Motor neuron (in vitro differentiated cells): ENCODE data around the gene TMEM270. TPM values are rescaled to one million over a fixed set of nuclear protein-coding genes. Genes with fewer than 3 reads are reported as not detected.
A peak's percentile ranks its signal among the peaks of the same experiment; 100 is the strongest.

Experiments used
- ATAC-seq, 8 experiments: fragments of 200-7000 bp; cut with Tn5 transposase; replicated peaks in 6 of 8; 2 replicates each; pipeline ENCODE4 v1.8.0; 2021; ENCODE audit warnings: mild to moderate bottlenecking in 8 of 8, moderate library complexity in 8 of 8
- H3K27ac ChIP-seq, 2 donors: fragments of 250-450 bp; sonication (Bioruptor Pico); 2 replicates each; pipeline ENCODE4 v1.9.0; 2021; ENCODE audit warnings: antibody characterized with exemption in 2 of 2, mild to moderate bottlenecking in 2 of 2, moderate library complexity in 1 of 2
- H3K4me1 ChIP-seq, 2 donors: fragments of 250-450 bp; sonication (Bioruptor Pico); replicated peaks in 1 of 2; 2 replicates each; pipeline ENCODE4 v1.6.1; 2021; ENCODE audit warnings: antibody characterized with exemption in 2 of 2, mild to moderate bottlenecking in 2 of 2, moderate library complexity in 1 of 2
- H3K4me3 ChIP-seq, 5 donors: fragments of 250-450 bp; sonication (Bioruptor Pico); 2 replicates each; pipeline ENCODE4 v1.9.0; 2021; ENCODE audit warnings: antibody characterized with exemption in 5 of 5, mild to moderate bottlenecking in 5 of 5, moderate library complexity in 4 of 5
- WGBS, 10 experiments: fragments of 450-650 bp; shearing (Covaris generic); methylation state at CpG; one replicate each; pipeline ENCODE4 v1.0.0; 2022; 5-methylcytosine and 5-hydroxymethylcytosine counted together
- in situ Hi-C, 9 experiments: fragments of 400-800 bp; cut with MboI; loops; one replicate each; pipeline ENCODE4 v1.15.0; 2021; ENCODE audit warnings: low sequenced_read_pairs in 9 of 9, low pct_unique_long_range_greater_than_20kb in 2 of 9; ENCODE audit not compliant: unreplicated experiment in 9 of 9
- total RNA-seq, 8 experiments: library from RNA; unstranded; fragments of 300-600 nt; gene quantifications; 2 replicates each; pipeline versions ENCODE4 v1.2.3 to v1.2.4, GENCODE V29; 2022

Gene TMEM270
- total RNA-seq, 8 experiments from 2014 or later = not detected

DNA sequence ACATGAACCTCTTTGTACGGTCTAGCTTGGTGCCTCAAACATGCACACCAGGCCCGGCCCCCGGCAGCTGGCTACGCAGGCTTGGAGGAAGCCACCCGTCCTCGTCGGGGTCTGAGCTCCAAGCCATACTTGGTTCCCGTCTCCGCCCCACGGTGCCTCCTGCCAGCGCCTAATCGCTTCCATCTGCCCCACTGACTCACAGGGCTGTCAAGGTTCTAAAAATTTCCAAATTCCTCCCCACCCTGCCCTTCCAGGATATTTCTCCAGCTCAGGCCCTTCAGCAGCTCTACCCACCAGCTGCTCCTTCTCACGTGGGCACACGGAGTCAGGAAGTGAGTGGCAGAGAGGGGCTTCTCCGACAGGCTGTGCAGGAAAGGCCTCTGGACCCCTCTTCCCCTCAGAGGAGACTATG is 38.8 kb downstream of the TMEM270 start:
- H3K27ac ChIP-seq = no peak overlapping the region
- no peak overlapping the region for H3K4me3 ChIP-seq
- 0 to 100% (median 85%) methylated on average over 3 to 11 of the region's 15 CpGs; no CpG with 5 or more reads in 5 of the 10 experiments for WGBS, 10 experiments
- peaks cover 3 to 5% of the 10 kb centered on the region in 2 donors for H3K4me1 ChIP-seq
- ATAC-seq = peak in 3 of 8 experiments; percentile 82 to 96 (median 89)
- in situ Hi-C loops = no loop called here

DNA sequence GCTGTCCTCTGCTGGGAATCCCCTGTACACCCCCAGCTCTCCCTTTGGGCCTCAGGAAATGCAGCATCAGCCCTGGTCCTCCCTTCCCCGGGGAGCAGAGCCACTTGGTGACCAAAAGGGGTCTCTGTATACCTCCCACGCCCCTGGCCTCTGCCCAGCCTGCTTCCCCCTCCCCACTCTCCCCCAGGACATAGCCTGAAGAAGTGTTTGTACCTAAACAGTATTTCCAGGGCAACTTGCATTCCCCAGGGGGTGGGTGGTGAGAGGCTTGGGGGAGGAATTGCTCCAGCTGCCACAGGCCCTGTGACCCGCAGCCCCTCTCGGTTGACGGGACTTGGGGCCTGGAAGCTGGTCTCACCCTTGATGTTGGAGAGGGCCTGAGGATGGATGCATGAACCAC is 39.3 kb downstream of the TMEM270 start:
- Histone ChIP-seq H3K4me1 (no peaks in the 10 kb centered on the region), H3K4me3 (no peak overlapping the region), H3K27ac (no peak overlapping the region)
- in situ Hi-C loops = no loop called here
- 29% methylated on average over 1 of the region's 5 CpGs; no CpG with 5 or more reads in 9 of the 10 experiments for WGBS, 10 experiments
- ATAC-seq = peak in 3 of 8 experiments; percentile 34 to 50 (median 38)

DNA sequence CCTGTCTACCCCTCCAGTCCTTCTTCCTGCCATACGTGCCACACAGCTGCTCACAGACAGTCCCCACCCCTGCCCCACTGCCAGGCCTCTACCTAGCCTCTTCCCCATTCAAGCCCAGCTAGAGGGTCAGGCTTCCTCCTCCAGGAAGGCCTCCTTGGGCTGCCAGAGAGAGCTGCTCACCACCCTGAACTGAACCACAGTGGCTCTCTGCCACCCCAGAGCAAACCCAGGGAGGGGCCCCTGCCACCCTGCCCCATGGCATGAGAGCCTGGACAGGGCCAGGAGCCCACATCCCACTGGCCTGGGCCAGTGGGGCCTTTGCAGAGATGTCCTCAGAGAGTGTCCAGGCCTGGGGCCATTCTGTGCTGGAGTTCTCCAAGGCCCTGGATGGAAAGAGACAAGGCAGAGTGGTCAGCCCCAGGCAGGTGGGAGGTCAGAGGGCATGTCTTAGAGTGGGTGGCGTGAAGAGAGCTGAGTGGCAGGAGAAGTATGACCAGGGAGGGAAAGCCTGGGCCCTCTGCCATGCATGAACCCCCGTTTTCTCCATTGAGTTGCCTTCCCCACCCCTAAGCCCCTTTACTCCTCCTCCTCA is 40.4 kb downstream of the TMEM270 start:
- ATAC-seq = no peak
- H3K27ac ChIP-seq = no peak overlapping the region
- H3K4me1 ChIP-seq = no peaks in the 10 kb centered on the region
- WGBS, 10 experiments = 71 to 100% (median 80%) methylated on average over 1 to 2 of the region's 3 CpGs; no CpG with 5 or more reads in 7 of the 10 experiments
- no peak overlapping the region for H3K4me3 ChIP-seq
- in situ Hi-C loops = no loop called here

DNA sequence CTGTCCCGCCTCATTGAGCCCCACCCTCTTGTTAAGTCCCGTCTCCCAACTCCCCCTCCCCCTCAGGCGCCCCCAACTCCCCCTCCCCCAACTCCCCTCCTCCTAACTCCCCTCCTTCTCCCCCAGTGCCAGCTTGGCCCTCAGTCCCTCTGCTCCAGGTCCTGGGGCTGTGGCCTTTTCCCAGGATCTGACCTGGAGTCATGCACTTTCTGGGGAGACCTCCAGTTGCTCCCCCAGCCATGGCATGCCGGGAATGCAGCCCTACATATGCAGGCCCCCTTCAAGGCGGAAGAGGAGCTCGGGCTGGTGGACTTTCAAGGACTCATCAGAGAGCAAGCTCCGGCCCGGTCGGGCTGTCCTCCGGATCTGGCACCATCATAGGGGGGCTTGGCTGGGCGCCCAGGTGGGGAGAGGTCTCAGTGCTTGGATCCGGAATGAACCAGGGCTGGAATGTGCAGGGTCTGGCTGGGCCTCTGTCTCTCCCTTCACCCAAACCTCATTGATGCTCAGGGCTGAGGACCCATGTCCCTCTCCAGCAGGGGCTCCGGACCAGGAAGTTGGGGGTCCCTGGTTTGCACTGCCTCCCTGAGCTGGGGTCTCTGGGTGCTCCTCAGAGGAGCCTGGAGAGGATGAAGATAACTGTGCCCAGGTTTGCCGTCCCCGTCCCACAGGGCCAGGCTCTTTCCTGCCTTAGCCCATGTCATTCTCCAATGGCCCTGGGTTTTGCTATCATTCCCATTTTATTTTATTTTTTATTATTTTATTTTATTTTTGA is 41.1 kb downstream of the TMEM270 start:
- WGBS, 10 experiments = 25 to 100% (median 100%) methylated on average over 1 to 2 of the region's 15 CpGs; no CpG with 5 or more reads in 5 of the 10 experiments
- Histone ChIP-seq H3K27ac (no peak overlapping the region), H3K4me3 (no peak overlapping the region), H3K4me1 (no peaks in the 10 kb centered on the region)
- in situ Hi-C loops = no loop called here
- ATAC-seq = no peak

DNA sequence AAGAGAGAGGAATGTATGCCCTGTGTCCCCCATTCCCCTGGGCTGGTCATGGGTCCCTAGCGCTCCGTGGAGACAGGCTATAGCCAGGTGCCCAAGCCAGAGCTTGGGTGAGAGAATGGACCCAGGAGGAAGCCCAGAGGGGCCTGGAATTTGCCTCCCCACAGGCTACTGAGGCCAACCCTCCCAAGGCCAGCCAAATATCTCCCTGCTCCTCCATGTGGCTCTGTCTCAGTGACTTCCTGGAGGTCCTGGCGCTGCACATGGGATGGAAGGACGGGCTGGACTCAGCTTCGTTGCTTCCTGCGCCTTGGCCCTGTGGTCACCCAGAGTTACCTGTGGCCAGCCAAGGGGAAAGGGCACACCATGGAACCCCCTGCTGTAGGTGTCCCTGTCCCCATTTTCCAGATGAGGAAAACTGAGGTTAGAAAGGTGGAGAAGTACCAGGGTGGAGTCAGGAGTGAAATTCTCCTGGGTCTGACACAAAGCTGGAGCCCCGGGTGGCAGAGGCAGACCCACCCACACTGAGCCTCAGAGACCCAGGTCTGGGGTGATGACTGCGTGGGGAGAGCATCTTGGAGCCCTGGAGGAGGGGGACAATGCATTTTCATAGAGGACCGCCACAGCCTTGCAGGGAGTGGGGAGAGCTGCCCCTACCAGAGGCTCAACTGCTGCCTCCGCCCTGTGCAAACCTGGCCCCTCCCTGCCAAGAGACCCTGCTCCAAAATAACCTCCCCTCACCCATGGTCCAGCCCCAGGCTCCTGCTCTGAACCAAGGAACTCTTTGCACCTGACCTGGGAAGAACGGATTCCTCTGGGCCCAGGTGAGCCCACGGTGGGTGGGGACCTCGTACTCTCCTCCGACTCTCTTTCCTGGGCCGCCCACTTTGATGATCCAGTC is 42.6 kb downstream of the TMEM270 start:
- Histone ChIP-seq H3K27ac (no peak overlapping the region), H3K4me3 (no peak overlapping the region), H3K4me1 (no peaks in the 10 kb centered on the region)
- in situ Hi-C loops = no loop called here
- no peak for ATAC-seq
- WGBS, 10 experiments = 77 to 100% (median 91%) methylated on average over 1 to 5 of the region's 15 CpGs; no CpG with 5 or more reads in 4 of the 10 experiments

DNA sequence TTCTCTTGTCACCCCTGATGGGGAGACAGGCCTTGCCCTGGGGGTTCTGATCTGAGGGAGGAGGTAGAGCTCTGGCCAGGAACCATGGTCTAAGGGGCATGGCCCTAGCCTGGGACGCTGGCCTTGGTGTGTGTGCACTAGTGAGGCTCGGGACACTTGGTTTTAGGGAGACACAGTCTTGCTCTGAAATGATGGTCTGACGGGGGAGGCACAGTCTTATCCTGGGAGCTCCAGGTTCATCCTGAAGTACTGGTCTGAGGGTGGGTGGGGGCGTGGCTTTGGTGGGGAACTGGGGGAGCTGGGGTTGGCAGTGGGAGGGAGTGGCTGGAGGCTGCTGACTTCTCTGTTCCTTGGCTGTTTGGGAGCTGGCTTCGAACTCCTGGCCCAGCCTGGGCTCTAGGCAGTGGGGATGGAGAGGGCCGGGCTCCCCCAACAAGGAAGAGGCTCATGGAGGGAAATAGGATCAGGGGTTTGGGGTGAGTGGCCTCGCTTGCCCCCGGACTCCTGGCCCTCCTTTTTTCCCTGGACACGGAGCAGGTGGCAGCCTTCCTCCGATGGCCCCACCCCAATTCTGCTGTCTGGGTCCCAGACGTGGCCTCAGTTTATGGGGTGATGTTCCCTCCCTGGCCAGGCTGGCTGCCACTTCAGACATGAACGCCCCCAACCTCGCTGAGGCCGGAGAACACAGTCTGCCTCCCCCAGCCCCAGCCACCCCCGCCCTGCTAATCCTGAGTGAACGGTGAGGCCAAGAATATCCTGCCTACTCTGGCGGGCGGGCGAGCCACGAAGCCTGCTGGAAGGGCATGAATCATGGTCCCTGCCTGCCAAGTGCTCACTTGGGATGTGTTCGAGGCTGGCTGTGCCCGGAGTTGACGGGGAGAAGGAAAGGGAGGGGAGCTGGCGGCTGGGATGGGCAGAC is 43.5 kb downstream of the TMEM270 start:
- WGBS, 10 experiments = 20 to 83% methylated on average over 1 to 4 of the region's 24 CpGs; no CpG with 5 or more reads in 8 of the 10 experiments
- peak in 2 of 8 experiments; percentile 59 to 61 for ATAC-seq
- in situ Hi-C loops = no loop called here

DNA sequence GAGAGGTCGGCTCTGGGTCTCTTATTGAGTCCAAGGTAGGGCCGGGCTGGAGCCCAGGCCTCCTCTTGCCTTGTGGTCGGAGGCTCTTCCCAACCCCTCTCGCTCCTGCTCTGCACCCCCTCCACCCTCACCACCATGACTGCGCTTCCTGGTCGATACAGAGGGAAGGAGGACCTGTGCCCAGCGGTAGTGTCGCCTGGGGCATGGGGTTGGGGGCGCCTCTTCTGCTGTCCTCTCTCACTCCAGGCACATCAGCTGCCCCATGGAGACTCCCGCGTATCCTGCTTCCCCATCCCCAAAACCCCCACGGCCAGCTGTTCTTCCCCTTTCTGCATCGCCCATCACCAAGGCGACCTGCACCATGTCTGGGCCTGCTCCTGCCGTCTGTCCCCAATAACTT is 44.4 kb downstream of the TMEM270 start:
- no peak for ATAC-seq
- in situ Hi-C loops = no loop called here
- Histone ChIP-seq H3K27ac (no peak overlapping the region), H3K4me1 (no peaks in the 10 kb centered on the region), H3K4me3 (no peak overlapping the region)
- 40% methylated on average over 1 of the region's 15 CpGs; no CpG with 5 or more reads in 9 of the 10 experiments for WGBS, 10 experiments

More for the DNA sequence above, 43.5 kb downstream of the TMEM270 start:
- no peak overlapping the region for H3K27ac ChIP-seq
- H3K4me3 ChIP-seq = no peak overlapping the region
- no peaks in the 10 kb centered on the region for H3K4me1 ChIP-seq

DNA sequence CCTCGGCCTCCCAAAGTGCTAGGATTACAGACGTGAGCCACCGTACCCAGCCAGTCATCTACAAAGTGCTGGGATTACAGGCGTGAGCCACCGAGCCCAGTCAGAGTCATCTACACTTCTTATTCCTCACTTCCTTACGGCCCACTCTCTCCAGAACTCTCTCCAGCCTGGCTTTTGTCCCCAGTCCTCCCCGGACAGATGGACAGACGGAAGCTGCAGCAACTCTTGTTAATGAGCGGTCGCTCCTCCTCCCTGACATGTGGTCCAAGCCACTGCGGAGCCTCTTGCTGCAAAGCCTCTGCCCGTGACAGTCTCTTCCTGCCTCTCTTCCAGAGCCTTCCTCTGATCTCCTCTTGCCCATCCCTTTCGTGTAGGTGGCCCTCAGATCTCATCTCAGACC is 45.9 kb downstream of the TMEM270 start:
- WGBS, 10 experiments = 23 to 89% (median 67%) methylated on average over 1 to 12 of the region's 13 CpGs; no CpG with 5 or more reads in 1 of the 10 experiments
- in situ Hi-C loops = no loop called here
- Histone ChIP-seq H3K4me3 (no peak overlapping the region), H3K27ac (no peak overlapping the region), H3K4me1 (no peaks in the 10 kb centered on the region)
- no peak for ATAC-seq

DNA sequence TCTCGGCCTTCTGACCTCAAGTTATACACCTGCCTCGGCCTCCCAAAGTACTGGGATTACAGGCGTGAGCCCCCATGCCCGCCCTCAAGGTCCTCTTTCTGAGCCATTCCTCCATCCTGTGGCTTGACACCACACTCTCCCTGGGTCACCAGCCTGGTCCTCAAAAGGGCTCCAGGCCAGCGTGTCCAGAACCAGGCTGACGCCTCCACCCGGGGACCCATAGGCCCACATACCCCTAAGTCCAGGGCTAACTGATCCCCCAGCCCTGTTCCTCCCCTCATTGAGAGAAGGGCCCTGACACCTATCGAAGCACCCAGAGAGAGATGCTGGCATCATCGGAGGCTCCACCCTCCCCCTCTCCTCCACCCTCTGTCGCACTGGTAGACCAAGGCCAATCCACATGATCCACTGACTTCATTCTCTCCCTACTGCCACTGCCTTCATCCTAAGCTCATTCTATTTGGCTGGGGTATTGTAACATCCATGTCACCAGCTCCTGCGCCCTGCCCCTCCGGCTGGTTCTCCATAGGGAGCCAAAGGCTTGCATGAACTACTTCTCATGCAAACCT is 46.7 kb downstream of the TMEM270 start:
- ATAC-seq = no peak
- Histone ChIP-seq H3K27ac (no peak overlapping the region), H3K4me3 (no peak overlapping the region), H3K4me1 (no peaks in the 10 kb centered on the region)
- WGBS, 10 experiments = 85 to 100% (median 100%) methylated on average over 1 to 5 of the region's 12 CpGs; no CpG with 5 or more reads in 3 of the 10 experiments
- in situ Hi-C loops = no loop called here

DNA sequence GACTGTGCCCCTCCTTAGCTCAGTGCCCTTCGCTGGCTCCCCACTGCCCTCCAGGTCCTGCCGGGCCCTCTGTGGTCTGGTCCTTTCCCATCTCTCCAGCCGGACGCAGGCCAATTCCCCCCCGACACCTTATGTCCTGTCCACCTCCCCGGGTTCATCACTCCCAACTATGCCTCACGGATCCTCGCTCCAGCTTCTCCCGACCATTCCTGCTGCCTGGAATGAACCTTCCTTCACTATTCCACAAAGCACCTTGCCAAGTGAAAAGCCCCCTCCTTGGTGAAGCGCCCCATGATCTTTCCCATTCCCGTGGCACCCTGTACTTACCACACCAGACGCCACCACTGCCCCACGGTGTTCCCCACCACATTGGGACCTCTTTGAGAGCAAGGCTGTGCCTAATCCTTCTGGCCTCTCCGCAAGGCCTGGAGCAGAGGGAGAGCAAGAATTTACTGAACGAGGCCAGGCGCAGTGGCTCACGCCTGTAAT is 47.2 kb downstream of the TMEM270 start:
- no peak overlapping the region for H3K27ac ChIP-seq
- no peaks in the 10 kb centered on the region for H3K4me1 ChIP-seq
- in situ Hi-C loops = no loop called here
- 80 to 100% (median 87%) methylated on average over 1 to 8 of the region's 17 CpGs; no CpG with 5 or more reads in 3 of the 10 experiments for WGBS, 10 experiments
- H3K4me3 ChIP-seq = no peak overlapping the region
- ATAC-seq = no peak

DNA sequence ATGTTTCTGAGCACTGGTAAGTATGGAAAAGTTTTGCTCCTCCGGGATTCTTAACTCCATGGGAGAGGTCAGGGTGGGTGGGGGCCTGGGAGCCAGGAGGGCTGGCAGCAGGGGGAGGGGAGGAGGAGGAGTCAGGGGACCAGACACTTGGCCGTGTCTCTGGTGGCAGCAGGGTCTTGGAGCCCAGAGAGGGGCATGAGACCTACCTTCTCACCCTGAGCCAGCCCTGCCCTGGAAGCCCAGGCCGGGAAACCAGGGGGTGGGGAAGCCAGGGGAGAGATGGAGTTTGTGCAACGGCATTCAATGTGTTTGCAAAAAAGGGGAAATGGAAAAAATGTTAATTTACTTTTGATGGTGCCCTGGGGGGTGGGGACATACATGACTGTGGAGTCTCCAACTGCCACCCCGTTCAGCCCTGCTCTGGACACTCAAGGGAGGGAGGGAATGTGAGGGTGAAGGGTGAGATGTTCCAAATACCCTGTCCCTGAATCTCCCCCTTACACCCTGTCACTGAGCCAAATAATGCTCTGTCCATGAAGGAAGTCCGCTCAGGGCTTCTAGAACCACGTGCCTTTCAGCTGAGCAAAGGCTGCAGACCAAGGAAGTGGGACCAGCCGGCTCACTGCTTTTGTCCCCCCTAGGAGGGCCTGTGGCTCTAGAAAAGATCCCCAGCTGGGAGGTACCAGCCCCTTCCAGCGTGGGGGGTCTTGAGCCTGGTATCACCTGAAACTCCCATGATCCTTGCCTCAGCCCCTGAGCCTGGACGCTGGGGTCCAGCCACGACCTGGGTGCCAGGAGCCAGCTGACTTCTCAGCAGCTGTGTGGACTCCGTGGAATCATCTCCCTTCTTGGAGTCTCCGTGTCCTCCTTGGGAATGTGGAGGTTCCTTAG is 48.3 kb downstream of the TMEM270 start:
- peak in 2 of 8 experiments; percentile 25 to 40 for ATAC-seq
- in situ Hi-C loops = no loop called here
- H3K27ac ChIP-seq = no peak overlapping the region

More for the DNA sequence above, 48.3 kb downstream of the TMEM270 start:
- Histone ChIP-seq H3K4me1 (no peaks in the 10 kb centered on the region), H3K4me3 (no peak overlapping the region)
- 0 to 69% (median 56%) methylated on average over 1 to 5 of the region's 13 CpGs; no CpG with 5 or more reads in 5 of the 10 experiments for WGBS, 10 experiments
